LNCAP (cell line): ENCODE data around the gene SALL3.

Experiments
- CTCF ChIP-seq: fragments of 450-650 bp; IDR thresholded peaks from 2 replicates; pipeline ENCODE4 v1.5.1; 2017; ENCODE audit warnings: mild to moderate bottlenecking

SALL3 gene

GRCh38 chr18:78939105-78939504 lies 40.5 kb upstream of the SALL3 start:
- no peak for TF ChIP-seq CTCF

- no peak for TF ChIP-seq CTCF
These were observed 39.7 kb upstream of the SALL3 start for GRCh38 chr18:78939734-78940494.

GRCh38 chr18:78945628-78946027 lies 34.0 kb upstream of the SALL3 start:
- no peak for TF ChIP-seq CTCF

- no peak for TF ChIP-seq CTCF
These were observed 32.3 kb upstream of the SALL3 start for GRCh38 chr18:78947291-78947690.

GRCh38 chr18:78948221-78948620 lies 31.4 kb upstream of the SALL3 start:
- TF ChIP-seq CTCF, result no peak

- TF ChIP-seq CTCF, result no peak
These were observed 30.9 kb upstream of the SALL3 start for GRCh38 chr18:78948707-78949106.

- TF ChIP-seq CTCF, result no peak
These were observed 30.4 kb upstream of the SALL3 start for GRCh38 chr18:78949216-78949615.

- no peak for TF ChIP-seq CTCF
These were observed 29.2 kb upstream of the SALL3 start for GRCh38 chr18:78950386-78950785.
